NCI-H524 (cell line): ENCODE data around the gene LCP1.

ENCODE experiments used
- DNase-seq, 2 experiments: peaks; one replicate each; lab custom pipeline; 2025; lab: John Stamatoyannopoulos, UW

LCP1 gene

DNA sequence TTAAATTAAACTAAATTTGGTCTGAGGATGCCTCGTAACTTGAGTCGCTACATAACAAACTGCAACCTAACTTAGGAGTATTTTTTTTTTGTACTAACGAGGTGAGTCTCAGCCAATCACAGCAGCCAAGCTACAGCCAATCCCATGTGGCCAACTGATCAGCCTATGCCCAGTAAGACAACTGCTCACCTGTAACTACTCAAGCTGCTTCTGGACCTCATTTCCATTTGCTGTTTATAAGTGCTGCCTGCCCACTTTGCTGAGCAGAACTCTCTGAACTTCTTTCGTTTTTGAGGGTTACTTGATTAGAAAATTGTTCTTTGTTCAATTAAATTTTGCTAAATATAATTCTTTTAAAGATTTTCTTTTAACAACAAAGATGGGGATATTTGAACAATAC is 81.0 kb downstream of the LCP1 start:
- no peak for DNase-seq

DNA sequence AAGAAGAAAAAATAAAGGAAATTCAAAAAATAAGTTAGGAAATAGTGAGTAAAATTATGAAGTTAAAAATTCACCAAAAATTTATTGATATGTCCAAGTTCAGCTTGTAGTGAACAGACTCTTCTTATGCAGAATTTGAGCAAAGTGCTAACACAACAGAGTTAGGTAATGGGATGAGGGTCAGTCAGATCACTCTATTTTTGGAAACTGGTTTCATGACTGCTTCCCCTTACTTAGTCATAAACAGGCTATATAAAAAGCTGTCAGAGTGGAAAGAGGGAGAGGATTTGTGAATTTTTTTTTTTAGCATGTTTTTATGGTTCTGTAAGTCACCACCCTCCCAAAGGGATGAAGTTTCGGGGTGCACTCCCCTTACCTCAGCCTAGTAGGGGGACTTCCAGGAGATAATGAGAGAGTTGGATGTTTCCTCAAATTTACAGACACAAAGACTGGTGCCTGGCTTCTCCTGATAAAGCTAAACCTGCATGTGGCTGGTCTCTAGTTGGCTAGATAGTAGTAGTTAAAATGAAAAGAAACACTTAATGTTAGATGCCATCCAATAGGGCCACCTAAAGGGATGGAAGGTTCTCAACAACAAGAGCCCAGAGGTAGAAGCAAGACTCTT is 81.7 kb downstream of the LCP1 start:
- DNase-seq, result no peak

DNA sequence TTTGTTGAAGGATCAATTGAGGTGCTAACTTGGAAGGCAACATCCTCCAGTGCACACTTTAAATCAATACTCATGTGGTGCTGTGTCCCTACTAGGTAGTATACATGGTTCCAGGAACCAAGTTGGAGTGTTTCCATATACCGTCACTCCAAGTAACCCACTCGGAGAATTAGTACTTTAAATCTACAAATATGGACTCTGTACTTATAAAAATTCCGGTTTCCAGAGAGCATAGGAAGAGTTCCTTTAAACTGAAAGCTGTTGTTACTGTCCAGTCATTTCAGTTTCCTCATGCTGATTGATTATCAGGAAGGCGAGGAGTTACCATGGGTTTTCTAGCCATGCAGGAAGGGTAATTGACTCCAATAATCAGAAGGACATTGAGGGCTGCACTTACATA is 84.3 kb downstream of the LCP1 start:
- no peak for DNase-seq

DNA sequence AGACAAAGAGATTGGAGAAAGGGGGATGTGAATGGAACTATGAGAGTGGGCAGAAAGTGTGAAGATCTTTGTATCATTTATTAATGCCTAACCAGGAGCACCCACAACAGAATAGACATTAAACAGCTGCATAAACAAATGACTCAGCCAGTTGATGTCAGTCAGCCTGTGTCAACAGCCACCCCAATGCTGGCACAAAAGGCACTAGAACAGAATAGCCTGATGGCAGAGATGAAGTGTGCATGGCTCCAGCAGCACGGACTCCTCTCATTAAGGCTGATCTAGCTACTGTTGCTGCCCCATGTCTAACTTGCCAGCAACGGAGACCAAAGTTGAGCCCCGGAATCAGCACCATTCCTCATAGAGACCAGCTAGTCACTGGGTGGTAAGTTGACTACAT is 85.0 kb downstream of the LCP1 start:
- DNase-seq, result no peak

DNA sequence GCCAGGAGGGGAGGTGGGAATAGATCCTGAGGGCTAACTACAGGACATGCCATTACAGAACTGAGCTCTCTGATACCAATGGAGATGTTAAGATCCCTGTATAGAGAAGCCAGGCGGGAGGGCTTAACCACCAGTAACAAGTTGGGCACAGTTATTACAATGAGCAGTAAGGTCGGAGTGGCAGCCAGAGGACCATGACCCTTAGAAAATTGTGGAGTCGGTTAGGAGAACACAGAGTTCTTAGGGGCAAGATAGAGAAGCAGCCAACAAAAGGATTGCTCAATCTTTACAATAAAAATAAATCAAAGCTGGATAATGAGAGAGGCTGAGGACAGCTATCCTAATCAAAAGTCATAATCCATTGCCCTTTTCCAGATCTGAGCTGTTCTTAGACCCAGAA is 87.5 kb downstream of the LCP1 start:
- DNase-seq, result no peak

DNA sequence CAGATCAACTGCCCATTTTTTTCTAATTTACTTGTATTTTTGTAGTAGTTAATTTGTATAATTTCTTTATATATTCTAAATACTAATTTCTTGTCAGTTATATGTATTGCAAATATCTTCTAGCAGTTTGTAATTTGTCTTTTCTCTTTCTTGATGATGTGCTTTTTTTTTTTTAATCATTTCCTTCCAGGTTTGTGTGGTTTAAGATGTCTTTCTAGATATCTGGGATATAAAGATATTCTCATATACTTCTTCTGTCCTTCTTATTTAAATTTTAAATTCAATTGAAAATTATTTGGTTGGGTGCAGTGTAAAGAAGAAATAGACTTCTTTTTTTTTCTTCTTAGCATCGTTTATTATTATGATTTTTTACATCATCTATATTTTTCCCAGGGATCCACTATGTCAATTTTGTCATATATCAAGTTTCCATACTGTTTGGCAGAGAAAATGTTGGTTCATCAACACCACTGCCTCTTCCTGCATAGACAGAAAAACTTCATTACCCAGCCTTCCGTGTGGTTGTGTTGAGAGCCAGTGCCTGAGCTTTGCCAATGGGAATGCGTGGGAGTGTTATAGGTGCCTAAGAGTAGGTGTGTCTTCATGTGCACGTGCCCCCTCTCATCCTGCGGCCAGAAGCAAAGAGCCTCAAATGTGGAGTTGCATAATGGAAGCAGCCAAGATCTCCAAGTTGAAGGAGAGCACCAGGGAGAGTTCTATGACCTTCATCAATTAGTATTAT is 93.0 kb downstream of the LCP1 start:
- no peak for DNase-seq

DNA sequence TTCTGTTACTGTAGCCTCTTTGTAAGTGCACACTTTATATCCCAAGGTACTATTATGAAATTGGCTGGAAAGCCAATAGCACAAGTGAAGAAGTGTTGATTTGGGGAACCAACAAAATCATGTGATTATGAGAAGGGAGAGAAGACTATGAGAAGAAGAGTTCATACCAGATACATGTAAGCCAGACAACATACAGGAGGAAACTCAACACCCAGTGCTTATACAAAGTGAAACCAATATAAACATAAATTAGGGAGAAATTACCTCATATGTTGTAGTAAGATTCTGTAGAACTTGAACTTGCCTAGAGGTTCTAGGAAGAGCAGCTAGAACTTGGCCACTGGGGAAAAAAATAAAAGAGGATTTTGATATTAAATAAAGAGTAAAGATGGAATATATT is 94.5 kb downstream of the LCP1 start:
- no peak for DNase-seq

DNA sequence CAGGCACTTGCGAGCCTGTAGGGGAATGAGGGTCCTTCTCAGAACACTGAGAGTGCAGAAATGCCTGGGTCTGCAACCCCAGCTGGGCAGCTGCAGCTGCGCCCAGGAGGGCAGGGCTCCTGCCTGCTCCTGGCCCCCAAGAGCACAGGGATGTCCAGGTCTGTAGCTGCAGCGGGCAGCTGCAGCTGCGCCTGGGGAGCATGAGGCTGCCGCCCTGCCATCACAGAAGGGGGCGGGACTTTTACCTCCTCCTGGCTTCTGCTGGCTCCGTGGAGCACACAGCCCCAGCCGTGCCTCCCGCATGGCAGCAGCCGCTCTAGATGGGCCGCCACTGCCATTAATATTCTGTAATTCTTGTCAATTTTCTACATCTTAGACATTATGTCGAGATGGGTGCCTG is 95.0 kb downstream of the LCP1 start:
- DNase-seq, result no peak

DNA sequence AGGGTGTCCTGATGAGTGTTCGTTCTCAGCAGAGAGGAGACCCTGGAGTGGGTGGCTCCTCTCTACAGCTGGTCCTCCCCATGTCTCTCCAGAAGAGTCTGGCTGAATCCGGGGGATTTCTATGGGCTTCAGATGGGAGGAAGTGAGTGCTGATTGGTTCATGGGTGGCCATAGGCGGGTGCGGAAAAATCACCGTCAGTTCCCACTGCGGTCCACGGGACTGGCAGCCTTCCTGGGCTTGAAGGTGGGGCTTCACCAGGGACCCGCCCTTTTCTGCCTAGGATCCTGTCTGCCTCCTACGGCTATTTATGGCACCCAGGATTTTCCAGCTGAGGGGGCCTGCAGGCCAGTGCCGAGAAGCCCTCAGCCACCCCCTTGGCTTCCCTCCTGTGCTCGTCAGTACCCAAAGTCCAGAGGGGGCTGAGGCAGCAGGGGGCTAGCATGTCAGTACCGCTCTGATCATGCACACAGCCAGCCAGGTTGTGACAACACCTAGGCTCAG is 95.5 kb downstream of the LCP1 start:
- no peak for DNase-seq

DNA sequence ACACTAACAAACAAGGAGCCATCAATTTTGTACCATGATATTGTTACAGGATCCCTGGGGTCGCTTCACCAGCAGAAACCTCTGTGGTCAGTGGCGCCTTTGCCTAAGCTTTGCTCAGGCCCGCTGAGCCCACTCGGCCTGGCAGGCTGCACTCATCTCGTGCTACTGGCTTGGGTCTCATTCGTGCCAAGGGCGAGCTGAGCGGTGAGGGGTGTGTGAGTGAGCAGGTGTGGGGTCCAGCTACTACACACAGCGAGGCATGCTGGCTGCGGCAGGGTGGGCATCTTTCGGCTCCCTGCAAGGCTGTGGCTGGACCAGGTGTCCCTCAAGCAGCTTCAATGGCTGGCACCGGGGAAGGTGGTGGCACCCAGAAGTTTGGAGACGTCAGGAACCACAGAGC is 96.2 kb downstream of the LCP1 start:
- no peak for DNase-seq

DNA sequence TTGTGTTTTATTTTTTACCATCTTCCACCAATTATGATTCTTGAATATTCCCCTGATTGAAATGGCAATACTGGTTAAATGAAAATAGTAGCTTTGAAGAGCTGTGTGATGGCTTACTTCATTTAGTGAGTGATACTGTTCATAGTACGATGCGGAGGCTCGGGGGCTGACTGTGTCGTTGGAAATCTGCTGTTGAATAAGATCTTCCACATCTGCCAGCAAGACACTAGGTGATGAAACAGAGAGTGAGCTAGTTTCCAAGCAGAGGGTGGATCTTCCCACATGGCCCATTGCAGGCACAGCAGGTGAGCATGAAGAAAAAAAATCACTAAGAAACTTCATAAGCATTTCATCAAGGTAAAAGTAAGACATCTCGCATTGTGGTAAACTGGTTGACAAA is 99.7 kb downstream of the LCP1 start:
- DNase-seq, result no peak

DNA sequence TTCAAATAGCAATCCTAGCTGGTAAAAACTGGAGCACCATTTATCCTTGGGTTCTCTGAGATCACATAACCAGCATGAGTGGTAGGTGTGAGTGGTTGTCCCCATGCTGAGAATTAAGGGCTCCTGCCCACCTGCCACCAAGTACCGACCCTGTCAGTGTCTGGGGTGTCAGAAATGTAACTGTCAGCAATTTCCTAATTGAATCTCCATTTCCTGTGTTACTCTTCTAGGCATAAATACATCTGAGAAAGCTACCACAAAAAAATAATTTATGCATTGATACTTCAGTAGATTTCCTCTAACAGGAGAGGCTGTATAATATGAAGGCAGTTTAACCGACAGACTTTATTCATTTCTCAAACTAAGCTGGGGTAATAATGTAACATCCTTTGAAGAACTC is 102.2 kb downstream of the LCP1 start:
- no peak for DNase-seq

DNA sequence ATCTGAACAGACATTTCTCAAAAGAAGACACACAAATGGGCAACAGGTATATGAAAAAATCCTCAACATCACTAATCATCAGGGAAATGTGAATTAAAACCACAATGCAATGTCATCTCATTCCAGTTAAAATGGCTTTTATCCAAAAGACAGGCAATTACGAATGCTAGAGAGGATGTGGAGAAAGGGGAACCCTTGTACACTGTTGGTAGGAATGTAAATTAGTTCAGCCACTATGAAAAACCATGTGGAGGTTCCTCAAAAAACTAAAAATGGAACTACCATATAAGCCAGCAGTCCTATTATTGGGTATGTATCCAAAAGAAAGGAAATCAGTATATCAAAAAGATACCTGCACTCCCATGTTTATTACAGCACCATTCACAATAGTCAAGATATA is 104.7 kb downstream of the LCP1 start:
- DNase-seq, result no peak

DNA sequence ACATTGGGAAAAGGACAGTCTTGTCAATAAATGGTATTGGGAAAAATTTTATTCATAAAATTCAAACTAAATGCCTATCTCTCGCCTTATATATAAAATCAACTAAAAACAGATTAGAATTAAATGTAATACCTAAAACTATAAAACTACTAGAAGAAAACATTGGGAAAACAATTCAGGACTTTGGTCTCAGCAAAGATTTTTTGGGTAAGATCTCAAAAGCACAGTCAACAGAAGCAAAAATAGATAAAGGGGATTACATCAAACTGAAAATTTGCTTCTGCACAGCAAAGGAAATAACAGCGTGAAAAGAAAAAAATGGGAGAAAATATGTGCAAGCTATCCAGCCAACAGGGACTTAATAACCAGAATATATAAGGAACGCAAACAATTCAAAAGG is 105.2 kb downstream of the LCP1 start:
- DNase-seq, result no peak
